Germinal center (tissue), 1 donor: ENCODE results near the gene TCF19.
"Not testable (repeated sequence)": the region's sequence is repeated elsewhere in the genome, so short reads cannot be mapped to it uniquely, and the experiment has no call there.

ENCODE experiments used
- DNase-seq: peaks from one replicate; pipeline ENCODE4 v3.0.0; 2012; ENCODE audit warnings: mixed read lengths, low spot score

The TCF19 gene

DNA sequence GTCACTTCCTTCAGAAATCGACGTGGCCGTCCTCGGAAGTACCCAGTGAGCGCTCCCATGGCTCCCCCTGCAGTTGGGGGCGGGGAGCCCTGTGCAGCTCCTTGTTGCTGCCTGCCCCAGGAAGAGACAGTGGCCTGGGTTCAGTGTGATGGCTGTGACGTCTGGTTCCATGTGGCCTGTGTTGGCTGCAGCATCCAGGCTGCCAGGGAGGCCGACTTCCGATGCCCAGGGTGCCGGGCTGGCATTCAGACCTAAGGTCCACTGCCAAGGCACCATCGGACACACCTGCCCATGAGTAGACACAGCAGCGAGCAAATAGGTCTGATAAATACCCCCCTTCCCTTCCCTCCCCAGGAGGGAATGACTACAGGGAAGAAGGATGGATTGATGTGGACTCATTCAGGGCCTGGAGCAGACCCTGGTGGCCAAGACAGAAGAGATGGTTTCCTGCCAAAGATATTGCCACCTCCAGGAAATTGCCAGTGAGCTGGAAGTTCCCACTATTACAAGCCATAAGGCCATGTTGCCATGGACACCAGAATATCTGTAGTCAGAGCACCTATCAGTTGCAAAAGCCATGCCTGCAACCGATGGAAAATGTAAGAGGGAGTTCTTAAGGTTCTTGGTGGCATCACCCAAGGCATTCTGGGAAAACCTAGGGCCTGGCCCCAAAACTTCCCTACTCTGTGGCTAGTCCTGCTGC, 4.2 kb downstream of the TCF19 start:
- DNase-seq: no peak

DNA sequence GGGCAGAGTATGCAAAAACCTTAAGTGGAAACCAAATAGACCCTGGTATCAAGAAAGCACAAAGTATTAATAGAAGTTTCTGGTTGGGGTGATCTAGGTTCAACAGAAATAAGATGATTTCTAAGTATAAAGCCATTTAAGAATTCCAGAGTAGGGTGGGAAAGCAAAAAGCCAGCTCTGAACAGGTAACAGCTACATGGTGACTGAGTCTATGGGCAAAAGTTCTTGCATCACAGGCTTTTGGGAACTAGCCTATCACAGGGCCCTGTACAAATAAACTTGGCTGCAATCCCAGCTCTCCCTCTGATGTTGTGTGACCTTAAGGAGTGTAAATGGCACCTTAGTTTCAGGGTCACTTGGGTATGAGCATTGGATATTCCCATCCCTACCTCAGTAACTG, 5.5 kb downstream of the TCF19 start:
- no peak for DNase-seq

DNA sequence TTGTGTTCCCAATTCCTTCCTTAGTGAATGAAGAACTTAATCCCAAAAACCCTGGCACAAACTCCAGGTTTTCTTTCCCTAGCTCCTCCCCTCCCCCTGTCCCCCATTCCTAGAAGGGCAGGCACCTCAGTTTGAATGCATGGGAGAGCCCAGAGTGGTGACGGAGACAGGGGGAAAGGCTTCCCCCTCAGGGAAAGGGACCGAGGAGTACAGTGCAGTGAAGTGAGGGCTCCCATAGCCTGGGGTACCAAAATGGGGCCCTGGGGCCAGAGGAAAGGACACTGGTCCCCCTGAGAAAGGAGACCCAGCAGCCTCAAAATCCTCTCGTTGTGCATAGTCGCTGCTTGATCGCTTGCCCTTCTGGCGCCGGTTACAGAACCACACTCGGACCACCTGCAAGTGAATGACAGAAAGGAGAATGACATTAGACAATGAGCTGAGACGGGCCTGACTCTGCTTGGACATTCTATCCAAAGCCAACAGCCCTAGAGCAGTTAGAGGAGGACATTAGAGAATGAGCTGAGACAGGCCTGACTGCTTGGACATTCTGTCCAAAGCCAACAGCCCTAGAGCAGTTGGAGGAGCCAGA, 6.2 kb downstream of the TCF19 start:
- not testable (repeated sequence) for DNase-seq

DNA sequence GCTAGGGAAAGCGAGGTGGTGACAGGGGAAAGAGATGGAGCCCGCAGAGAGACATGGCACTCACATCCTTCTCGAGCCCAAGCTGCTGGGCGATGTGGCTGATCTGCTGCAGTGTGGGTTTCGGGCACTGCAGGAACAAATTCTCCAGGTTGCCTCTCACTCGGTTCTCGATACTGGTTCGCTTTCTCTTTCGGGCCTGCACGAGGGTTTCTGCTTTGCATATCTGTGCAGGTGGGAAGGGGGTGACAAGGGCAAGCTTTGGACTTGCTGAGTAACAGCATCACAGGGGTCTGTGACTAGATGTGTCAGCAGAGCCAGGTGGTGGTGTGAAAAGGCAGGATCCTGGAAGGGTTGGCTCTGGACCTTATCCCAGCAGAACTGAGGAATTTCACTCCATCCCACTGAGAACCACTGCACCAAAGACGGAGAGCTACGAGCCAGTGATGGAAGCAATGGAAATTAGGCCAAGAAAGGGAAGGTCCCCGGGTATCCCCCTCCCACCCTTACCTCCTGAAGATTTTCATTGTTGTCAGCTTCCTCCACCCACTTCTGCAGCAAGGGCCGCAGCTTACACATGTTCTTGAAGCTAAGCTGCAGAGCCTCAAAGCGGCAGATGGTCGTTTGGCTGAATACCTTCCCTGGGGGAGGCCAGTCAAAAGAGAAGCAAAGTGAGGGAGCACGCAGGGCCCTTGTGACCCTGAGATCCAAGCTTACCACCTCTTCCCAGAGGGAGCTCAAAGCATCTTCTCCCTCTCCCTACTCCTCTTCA, 6.9 kb downstream of the TCF19 start:
- peak; percentile 54 for DNase-seq

GRCh38 chr6:31165986-31166385, 7.6 kb downstream of the TCF19 start:
- DNase-seq: no peak

GRCh38 chr6:31168606-31169005, 10.2 kb downstream of the TCF19 start:
- DNase-seq: no peak

DNA sequence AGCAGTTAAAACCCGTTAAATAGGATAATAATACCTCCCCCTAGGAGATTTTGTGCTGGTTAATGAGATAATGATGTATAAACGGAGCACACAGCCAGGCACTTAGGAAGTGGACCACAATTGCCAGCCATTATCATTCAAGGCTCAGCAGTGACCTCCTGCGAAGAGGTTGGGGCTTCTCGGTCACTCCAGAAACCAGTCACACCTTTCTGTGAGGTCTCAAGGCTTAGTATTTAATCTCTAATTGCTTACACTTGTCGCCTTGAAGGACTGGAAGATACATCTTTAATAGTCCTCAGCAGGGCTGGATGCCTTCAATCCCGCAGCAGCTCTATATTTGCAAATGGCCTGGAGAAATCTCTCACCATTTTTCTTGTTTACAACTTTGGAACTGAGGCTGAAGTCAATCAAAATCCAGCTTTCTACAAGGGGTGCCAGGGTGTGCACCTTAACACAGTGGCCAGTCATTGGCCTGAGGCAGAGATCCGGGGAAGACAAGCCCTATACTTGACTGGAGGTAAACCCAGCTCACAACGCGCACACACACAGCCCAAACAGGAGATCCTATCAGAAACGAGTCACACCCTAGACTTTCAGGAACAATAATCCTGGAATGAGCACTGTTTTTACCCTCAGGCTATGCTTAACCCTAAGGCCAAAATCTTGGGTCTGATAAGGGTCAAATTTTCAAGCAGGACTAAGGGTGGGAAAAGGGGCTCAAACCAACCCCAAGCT, 10.9 kb downstream of the TCF19 start:
- no peak for DNase-seq

GRCh38 chr6:31169858-31170599, 11.6 kb downstream of the TCF19 start:
- DNase-seq: not testable (repeated sequence)

DNA sequence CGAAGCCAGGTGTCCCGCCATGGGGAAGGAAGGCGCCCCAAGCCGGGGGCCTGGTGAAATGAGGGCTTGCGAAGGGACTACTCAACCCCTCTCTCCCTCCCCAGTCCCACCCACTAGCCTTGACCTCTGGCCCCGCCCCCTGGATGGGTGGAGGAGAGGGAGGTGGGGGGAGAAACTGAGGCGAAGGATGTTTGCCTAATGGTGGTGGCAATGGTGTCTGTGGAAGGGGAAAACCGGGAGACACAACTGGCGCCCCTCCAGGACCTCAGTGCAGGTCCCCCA, 12.2 kb downstream of the TCF19 start, which contains the start of gene POU5F1:
POU5F1 (minus strand) TSS at position 83 of the 282 bp plus-strand sequence; CDS start at position 21, 62 bp downstream.
- DNase-seq: no peak

DNA sequence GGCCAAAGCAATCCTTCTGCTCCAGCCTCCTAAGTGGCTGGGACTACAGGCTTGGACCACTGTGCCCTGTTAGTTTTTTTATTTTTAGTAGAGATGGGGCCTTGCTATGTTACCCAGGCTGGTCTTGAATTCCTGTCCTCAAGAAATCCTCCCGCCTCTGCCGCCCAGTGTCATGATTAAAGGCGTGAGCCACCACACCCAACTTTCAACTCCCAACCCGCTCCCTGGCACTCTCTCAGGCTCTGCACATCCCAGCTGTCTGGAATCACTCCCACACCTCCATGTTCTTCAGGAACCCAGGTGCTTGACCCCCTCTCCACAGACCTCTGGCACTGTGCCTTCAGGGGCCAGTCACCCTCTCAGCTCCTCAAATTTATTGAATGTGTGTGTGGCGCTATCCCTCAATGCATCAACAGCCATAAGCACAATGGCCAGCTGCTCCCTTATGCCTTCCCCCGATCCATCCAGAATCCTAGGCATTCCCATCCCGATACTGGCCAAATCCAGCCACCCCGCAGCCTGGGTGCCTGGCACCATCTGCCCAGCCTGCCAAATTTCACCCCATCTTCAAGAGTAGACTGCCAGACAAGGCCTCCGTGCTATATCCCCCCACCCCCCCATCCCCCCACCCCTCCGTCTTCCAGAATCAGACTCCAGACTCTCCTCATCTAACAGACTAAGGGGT, 12.7 kb downstream of the TCF19 start:
- DNase-seq: no peak

DNA sequence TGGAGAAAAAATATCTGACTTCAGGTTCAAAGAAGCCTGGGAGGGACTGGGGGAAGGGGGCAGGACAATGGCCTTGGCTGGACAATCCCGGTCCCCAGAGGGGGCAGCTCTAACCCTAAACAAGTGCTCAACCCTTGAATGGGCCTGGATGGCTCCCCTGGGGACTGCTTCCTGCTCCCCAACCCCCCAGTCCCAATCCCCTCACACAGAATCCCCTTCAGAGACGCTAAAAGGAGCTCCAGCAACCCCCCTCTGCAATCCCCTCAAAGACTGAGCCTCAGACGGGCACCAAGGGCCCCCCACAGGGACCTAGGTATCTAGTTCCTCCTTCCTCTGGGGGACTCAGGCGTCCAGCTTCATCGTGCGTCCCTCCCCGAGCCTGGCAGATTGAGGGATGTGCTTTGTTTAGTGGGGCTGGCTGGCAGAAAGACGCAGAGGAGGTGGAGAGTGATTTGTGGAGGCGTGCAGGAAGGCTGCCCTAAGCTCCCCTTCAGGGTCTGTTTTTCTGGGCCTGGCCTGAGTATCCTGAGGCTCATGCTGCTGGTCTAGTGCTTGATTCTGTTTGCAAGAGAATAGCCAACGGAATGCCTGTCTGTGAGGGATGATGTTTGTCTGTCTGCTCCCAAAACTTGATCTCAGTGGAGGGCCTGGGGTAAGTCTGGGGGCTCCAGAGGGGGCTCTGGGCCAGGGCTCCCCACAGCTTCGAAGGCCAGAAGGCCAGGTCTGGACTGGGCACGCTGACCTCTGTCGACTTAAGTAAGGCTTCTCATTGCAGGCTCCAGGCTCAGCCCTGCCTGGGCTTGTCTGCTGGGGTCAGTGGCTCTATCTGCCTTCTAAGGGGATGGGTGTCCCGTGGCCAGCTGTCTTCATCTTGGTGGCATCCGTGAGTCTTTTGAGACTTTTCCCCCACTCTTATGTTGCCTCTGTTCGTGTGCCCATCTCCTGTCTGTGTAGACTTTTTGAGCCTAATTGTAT, 13.8 kb downstream of the TCF19 start:
- DNase-seq: no peak

DNA sequence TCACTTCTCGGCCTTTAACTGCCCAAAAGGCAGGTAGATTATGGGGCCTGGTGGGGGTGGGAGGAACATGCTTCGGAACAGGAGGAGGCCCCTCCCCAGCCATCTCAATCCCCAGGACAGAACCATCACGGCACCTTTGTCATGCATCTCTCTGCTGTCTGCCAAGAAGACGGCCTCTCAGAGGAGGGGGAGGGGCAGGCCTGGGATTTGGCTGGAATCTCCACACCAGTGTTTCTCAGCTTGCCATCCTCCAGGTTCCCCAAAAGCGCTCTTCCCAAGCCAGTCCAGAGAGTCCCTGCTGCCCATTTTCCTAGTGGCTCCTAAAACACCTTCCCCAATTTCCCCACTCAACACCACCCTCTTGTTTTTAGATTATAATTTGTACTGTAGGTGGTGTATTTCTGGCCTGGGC, 14.6 kb downstream of the TCF19 start:
- DNase-seq: no peak

- DNase-seq: no peak
These were observed 15.0 kb downstream of the TCF19 start for GRCh38 chr6:31173406-31173805.

- no peak for DNase-seq
These were observed 16.0 kb downstream of the TCF19 start for GRCh38 chr6:31174378-31174777.

DNA sequence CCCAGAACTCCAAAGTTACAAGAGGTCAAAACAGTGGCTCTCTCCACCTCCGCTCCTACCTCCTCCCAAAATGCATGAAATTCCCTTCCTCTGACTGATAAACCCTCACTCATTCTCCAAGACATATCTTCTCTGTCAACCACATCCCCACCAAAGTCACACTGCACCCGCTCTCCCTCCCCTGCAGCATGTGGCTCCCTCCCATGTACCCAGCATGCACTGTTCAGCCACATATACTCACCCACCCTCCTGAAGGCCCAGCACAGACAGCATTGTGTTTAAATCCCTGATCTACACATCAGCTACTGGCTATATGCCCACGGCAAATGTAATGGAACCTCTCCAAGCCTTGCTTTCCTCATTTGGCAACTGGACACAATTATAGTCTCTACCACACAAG, 17.6 kb downstream of the TCF19 start:
- DNase-seq: no peak

DNA sequence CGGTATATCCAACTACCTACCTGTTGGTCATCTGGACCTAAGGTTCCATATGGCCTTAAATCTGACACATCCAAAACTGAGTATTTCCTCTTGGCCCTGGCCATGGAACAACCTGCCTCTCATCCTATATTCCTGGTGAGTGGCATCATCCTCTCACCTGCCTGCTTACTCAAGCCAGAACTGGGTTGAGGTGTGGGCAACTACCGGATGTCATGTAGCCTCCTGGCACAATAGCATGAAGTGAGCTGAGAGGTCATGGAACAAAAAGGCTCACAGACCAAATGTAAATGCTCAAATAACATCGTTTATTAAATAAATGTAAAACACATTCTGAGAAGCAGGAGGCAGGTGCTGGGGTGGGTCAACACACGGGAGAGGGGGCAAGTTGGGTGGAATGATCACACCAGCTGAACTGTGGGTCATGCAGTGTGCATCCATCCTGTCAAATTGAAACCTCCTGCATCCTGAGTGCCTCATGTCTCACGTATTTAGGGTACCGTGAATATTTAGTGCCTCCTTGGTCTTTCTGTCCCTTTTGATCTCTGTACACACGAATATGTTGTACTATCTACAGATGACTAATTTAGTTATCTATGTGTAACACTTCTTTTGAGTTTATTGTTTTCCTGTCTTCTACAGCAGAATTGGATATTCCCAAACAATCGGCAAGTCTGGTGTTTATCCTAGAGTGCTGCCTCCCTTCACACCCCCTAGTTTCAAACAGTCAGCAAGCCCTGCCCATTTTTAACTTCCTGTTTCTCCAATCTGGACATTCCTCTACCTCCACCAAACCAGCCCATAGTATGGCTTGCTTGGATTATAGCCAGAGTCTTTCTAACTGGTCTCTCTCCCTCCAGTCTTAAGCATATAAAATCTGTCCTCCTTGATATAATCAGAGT, 20.0 kb downstream of the TCF19 start:
- no peak for DNase-seq

- DNase-seq: no peak
These were observed 20.6 kb downstream of the TCF19 start for GRCh38 chr6:31179042-31179386.

- no peak for DNase-seq
These were observed 21.5 kb downstream of the TCF19 start for GRCh38 chr6:31179896-31180295.

DNA sequence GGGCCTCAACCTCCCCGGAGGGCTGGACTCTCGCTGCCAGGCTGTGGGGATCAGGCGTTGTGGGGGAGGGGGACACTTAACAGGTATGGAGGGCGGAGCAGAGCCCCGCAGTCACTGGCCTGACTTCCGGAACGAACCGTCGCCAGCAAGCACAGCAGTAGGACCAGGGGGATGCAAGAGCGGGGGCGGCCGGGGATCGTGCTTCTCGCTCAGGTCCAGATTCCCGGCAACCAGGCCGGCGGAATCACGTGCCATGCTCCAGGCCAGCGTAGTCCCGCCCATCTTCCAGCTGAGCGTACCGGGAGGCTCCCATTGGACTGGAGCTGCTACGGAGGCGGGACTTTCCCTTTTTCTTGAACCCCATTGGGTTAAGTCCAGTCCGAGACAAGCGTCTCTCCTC, 22.1 kb downstream of the TCF19 start:
- DNase-seq: peak; percentile 90
